ENCODE measurements around the gene SH3BGR. TPM values are rescaled to one million over a fixed set of nuclear protein-coding genes. Genes with fewer than 3 reads are reported as not detected.
"Not testable (repeated sequence)": the region's sequence is repeated elsewhere in the genome, so short reads cannot be mapped to it uniquely, and the experiment has no call there.

SH3BGR gene
- total RNA-seq, 6 donors from 2014 or later, result 3.9 to 25.1 (median 4.4) TPM; not detected in 2

- Histone ChIP-seq H3K27me3 (no peaks in the 10 kb centered on the region), H3K4me3 (no peak overlapping the region), H3K36me3 (no peaks in the 10 kb centered on the region), H3K9me3 (no peaks in the 10 kb centered on the region), H3K4me1 (no peaks in the 10 kb centered on the region), H3K27ac (no peak overlapping the region)
- no peak for TF ChIP-seq CTCF (IDR thresholded peaks at IDR 0.05)
- no peak for TF ChIP-seq POLR2A (IDR thresholded peaks at IDR 0.05)
- no peak for TF ChIP-seq EP300 (IDR thresholded peaks at IDR 0.05)
- no peak for TF ChIP-seq POLR2AphosphoS5 (IDR thresholded peaks at IDR 0.05)
- DNase-seq (no peak), ATAC-seq (ENCODE audit: low FRiP score in 2 of 2) (no peak)
- 81 to 87% methylated on average over 8 of the region's 8 CpGs for WGBS, 2 donors
Measured at GRCh38 chr21:39538453-39539042, 86.8 kb downstream of the SH3BGR start.

GRCh38 chr21:39540367-39540766 lies 88.6 kb downstream of the SH3BGR start:
- not testable (repeated sequence) for ATAC-seq (ENCODE audit: low FRiP score in 2 of 2); H3K9me3 ChIP-seq

GRCh38 chr21:39542736-39543135 lies 91.0 kb downstream of the SH3BGR start:
- no peaks in the 10 kb centered on the region for H3K9me3 ChIP-seq
- H3K4me3 ChIP-seq, result no peak overlapping the region
- WGBS, 2 donors, result 84 to 89% methylated on average over 5 of the region's 5 CpGs
- no peak overlapping the region for H3K27ac ChIP-seq
- TF ChIP-seq POLR2A (IDR thresholded peaks at IDR 0.05), result no peak
- no peak for TF ChIP-seq CTCF (IDR thresholded peaks at IDR 0.05)
- no peak for TF ChIP-seq POLR2AphosphoS5 (IDR thresholded peaks at IDR 0.05)
- TF ChIP-seq EP300 (IDR thresholded peaks at IDR 0.05), result no peak
- no peak for ATAC-seq (ENCODE audit: low FRiP score in 2 of 2)
- no peaks in the 10 kb centered on the region for H3K27me3 ChIP-seq
- DNase-seq, result no peak
- H3K4me1 ChIP-seq, result no peaks in the 10 kb centered on the region
- H3K36me3 ChIP-seq, result no peaks in the 10 kb centered on the region

More at GRCh38 chr21:39540367-39540766, 88.6 kb downstream of the SH3BGR start:
- H3K27me3 ChIP-seq, H3K4me3 ChIP-seq, H3K4me1 ChIP-seq, H3K27ac ChIP-seq, DNase-seq, H3K36me3 ChIP-seq: not testable (repeated sequence)
- 95 to 98% methylated on average over 2 to 4 of the region's 4 CpGs for WGBS, 2 donors

GRCh38 chr21:39546522-39546921 lies 94.8 kb downstream of the SH3BGR start:
- DNase-seq (no peak), ATAC-seq (ENCODE audit: low FRiP score in 2 of 2) (no peak)
- no peaks in the 10 kb centered on the region for H3K4me1 ChIP-seq
- H3K27me3 ChIP-seq, result no peaks in the 10 kb centered on the region
- H3K27ac ChIP-seq, result no peak overlapping the region
- no peaks in the 10 kb centered on the region for H3K9me3 ChIP-seq
- 93 to 100% methylated on average over 1 of the region's 1 CpG for WGBS, 2 donors
- H3K4me3 ChIP-seq, result no peak overlapping the region
- no peaks in the 10 kb centered on the region for H3K36me3 ChIP-seq
- TF ChIP-seq EP300 (IDR thresholded peaks at IDR 0.05), result no peak
- no peak for TF ChIP-seq POLR2A (IDR thresholded peaks at IDR 0.05)
- TF ChIP-seq CTCF (IDR thresholded peaks at IDR 0.05), result no peak
- TF ChIP-seq POLR2AphosphoS5 (IDR thresholded peaks at IDR 0.05), result no peak

- no peaks in the 10 kb centered on the region for H3K9me3 ChIP-seq
- no peak overlapping the region for H3K27ac ChIP-seq
- no peak overlapping the region for H3K4me3 ChIP-seq
- H3K4me1 ChIP-seq, result no peaks in the 10 kb centered on the region
- no peak for ATAC-seq (ENCODE audit: low FRiP score in 2 of 2)
- 90 to 95% methylated on average over 1 of the region's 1 CpG for WGBS, 2 donors
- no peak for TF ChIP-seq EP300 (IDR thresholded peaks at IDR 0.05)
- TF ChIP-seq POLR2A (IDR thresholded peaks at IDR 0.05), result no peak
- no peak for TF ChIP-seq CTCF (IDR thresholded peaks at IDR 0.05)
- TF ChIP-seq POLR2AphosphoS5 (IDR thresholded peaks at IDR 0.05), result no peak
- H3K36me3 ChIP-seq, result no peaks in the 10 kb centered on the region
- H3K27me3 ChIP-seq, result no peaks in the 10 kb centered on the region
- DNase-seq, result no peak
Measured at GRCh38 chr21:39552856-39553255, 101.1 kb downstream of the SH3BGR start.

All from upper lobe of left lung (tissue), 6 donors.